Progenitor cell of endocrine pancreas (in vitro differentiated cells): ENCODE results near the gene TMEM163. TPM values are rescaled to one million over a fixed set of nuclear protein-coding genes. Genes with fewer than 3 reads are reported as not detected.

ENCODE experiments used
- DNase-seq: peaks from one replicate; pipeline ENCODE4 v3.0.0; 2021; ENCODE audit warnings: low spot score; ENCODE audit not compliant: unreplicated experiment
- H3K27ac Mint-ChIP-seq: 2 replicates; pipeline ENCODE4 v1.8.0; 2021; ENCODE audit warnings: mild to moderate bottlenecking, moderate library complexity, mixed read lengths
- H3K27me3 Mint-ChIP-seq: 2 replicates; pipeline ENCODE4 v1.8.0; 2021; ENCODE audit warnings: mixed read lengths
- H3K36me3 Mint-ChIP-seq: 2 replicates; pipeline ENCODE4 v1.8.0; 2022; ENCODE audit warnings: mixed read lengths; ENCODE audit not compliant: insufficient read depth
- H3K4me1 Mint-ChIP-seq: 2 replicates; pipeline ENCODE4 v1.8.0; 2021; ENCODE audit warnings: low read depth, mixed read lengths
- H3K4me3 Mint-ChIP-seq: 2 replicates; pipeline ENCODE4 v1.8.0; 2021; ENCODE audit warnings: low read depth, mild to moderate bottlenecking, moderate library complexity, mixed read lengths
- H3K9me3 Mint-ChIP-seq: 2 replicates; pipeline ENCODE4 v1.8.0; 2021; ENCODE audit warnings: low read depth, mixed read lengths
- total RNA-seq: library from RNA; stranded (reverse); gene quantifications from 2 replicates; pipeline ENCODE4 v1.2.1, GENCODE V29; 2021
- TF ChIP-seq, protein P1 (sequence below): fragments of 200-600 bp; sonication (generic); IDR thresholded peaks from one replicate; pipeline ENCODE4 v1.5.0; 2021; ENCODE audit warnings: antibody characterized with exemption, mild to moderate bottlenecking; ENCODE audit not compliant: unreplicated experiment

Gene TMEM163
- total RNA-seq, 1 donor from 2014 or later, result 3.8 TPM

DNA sequence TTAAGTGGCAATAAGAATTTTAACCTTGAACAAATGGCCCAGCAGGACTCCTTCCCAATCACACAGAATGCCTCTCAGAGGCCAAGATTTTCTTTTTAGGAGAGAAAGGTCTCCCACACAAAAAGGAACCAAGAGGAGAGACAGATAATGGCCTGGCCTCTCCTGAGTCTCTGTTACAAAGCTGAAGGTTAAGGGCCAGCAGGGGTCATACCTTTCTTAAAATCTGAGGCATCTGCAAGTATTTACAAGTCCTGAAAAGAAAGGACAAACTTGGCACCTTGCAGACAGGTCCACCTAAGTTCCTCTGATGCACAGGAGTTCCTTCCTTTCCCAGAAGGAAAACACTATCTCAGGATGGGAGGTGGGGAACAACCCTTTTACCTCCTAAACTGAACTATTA lies 142.3 kb downstream of the TMEM163 start:
- no peaks in the 10 kb centered on the region for H3K9me3 Mint-ChIP-seq
- no peak for DNase-seq
- no peak overlapping the region for H3K27ac Mint-ChIP-seq
- no peaks in the 10 kb centered on the region for H3K36me3 Mint-ChIP-seq
- no peaks in the 10 kb centered on the region for H3K4me1 Mint-ChIP-seq
- H3K4me3 Mint-ChIP-seq, result no peak overlapping the region
- peaks cover 12% of the 10 kb centered on the region for H3K27me3 Mint-ChIP-seq
- TF ChIP-seq, protein P1, sequence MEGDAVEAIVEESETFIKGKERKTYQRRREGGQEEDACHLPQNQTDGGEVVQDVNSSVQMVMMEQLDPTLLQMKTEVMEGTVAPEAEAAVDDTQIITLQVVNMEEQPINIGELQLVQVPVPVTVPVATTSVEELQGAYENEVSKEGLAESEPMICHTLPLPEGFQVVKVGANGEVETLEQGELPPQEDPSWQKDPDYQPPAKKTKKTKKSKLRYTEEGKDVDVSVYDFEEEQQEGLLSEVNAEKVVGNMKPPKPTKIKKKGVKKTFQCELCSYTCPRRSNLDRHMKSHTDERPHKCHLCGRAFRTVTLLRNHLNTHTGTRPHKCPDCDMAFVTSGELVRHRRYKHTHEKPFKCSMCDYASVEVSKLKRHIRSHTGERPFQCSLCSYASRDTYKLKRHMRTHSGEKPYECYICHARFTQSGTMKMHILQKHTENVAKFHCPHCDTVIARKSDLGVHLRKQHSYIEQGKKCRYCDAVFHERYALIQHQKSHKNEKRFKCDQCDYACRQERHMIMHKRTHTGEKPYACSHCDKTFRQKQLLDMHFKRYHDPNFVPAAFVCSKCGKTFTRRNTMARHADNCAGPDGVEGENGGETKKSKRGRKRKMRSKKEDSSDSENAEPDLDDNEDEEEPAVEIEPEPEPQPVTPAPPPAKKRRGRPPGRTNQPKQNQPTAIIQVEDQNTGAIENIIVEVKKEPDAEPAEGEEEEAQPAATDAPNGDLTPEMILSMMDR, result no peak

DNA sequence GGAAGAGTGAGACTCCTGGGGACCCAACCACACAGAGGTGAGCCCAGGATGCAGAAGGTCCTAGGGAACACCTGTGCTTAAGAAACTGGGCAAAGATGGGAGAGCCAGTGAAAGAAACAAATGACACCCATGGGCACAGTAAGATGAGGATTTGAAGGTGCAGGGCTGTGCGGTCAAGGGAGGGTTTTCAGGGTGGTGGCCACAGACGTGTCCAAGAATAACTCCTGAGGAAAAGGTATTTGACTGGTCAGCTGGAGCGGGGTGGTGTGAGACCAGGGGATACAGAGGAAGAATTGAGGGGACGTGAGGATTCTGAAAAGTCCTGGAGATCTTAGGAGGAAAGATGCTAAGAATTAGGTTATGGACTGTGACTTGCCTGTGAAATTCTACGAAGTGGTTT lies 142.9 kb downstream of the TMEM163 start:
- Mint-ChIP-seq H3K27me3 (peaks cover 12% of the 10 kb centered on the region), H3K36me3 (no peaks in the 10 kb centered on the region), H3K27ac (no peak overlapping the region), H3K4me3 (no peak overlapping the region), H3K4me1 (no peaks in the 10 kb centered on the region), H3K9me3 (no peaks in the 10 kb centered on the region)
- TF ChIP-seq, protein P1, result no peak
- DNase-seq, result no peak

DNA sequence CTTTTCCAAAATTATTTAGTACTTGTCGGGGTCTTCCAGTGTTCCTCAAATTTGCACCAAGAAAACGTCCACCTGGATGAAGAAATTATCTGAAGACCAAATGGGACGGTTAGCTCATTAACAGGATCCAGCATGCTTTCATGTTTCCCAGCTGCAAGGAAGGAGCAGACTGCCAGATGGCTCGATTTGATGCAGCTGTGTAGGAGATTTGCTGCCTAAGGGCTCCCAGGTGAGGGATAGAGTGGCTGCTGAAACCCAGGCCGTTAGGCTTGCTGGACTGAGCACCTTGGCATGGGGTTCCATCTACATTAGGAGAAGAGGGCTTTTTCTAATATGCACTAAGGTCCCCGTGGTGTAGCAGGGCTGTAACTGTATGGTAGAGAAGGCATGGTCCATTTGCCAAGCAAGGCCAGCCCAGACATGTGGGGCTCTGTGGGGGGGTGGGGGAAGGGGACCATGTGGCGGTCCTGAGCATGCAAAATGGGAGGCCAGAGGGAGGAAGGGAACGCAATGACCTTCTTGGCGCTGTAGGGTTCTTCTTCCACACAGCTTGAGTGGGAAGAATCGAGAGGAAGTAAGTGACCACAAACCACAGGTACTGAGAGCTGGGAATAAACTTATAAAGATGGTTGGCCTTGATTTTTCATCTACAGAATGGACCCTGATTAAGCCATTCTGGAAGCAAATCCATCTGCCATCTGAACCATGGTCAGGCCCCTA lies 144.0 kb downstream of the TMEM163 start:
- no peak for DNase-seq
- TF ChIP-seq, protein P1, result no peak
- Mint-ChIP-seq H3K27ac (no peak overlapping the region), H3K4me3 (no peak overlapping the region), H3K27me3 (peaks cover 14% of the 10 kb centered on the region), H3K9me3 (no peaks in the 10 kb centered on the region), H3K36me3 (no peaks in the 10 kb centered on the region), H3K4me1 (no peaks in the 10 kb centered on the region)

DNA sequence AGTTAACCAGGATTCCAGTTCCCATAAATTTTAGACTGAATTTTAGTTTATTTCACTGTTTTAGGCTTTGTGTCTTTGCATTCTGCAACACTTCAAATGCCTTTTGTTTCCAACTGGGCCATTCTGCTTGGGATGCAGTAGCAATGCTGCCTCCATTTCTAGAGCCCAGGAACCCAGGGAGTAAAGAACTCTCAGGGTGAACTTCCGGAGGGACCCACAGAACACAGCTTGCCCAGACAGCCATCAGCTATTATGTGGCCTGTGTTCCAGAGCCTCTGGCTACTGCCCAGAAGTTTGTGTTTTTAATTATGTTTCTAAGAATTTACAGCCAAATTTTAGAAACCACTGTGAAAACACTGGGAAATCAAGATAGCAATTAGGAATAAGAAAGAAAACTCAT lies 145.1 kb downstream of the TMEM163 start:
- no peaks in the 10 kb centered on the region for H3K9me3 Mint-ChIP-seq
- no peak for DNase-seq
- H3K36me3 Mint-ChIP-seq, result no peaks in the 10 kb centered on the region
- no peaks in the 10 kb centered on the region for H3K4me1 Mint-ChIP-seq
- H3K27ac Mint-ChIP-seq, result no peak overlapping the region
- TF ChIP-seq, protein P1, result no peak
- H3K4me3 Mint-ChIP-seq, result no peak overlapping the region
- peaks cover 14% of the 10 kb centered on the region for H3K27me3 Mint-ChIP-seq

DNA sequence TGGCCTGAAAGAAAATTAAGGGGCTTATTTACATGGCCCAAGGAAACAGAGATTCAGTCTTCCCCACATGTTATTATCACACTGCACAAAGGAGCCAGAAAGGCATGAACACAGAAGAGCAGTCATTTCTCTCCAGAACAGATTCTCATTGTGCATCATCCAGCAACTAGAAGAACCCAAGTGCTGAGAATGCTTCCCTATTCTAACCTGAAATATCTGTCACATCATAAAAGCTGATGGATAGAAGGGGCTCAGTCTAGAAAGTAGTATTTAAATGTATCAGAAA lies 145.8 kb downstream of the TMEM163 start:
- Mint-ChIP-seq H3K36me3 (no peaks in the 10 kb centered on the region), H3K4me3 (no peak overlapping the region), H3K9me3 (no peaks in the 10 kb centered on the region), H3K27ac (no peak overlapping the region), H3K4me1 (no peaks in the 10 kb centered on the region), H3K27me3 (peaks cover 12% of the 10 kb centered on the region)
- TF ChIP-seq, protein P1, result no peak
- no peak for DNase-seq
